SJCRH30 (cell line): Measurements from ENCODE around the gene ZC3H8. TPM values are rescaled to one million over a fixed set of nuclear protein-coding genes. Genes with fewer than 3 reads are reported as not detected.

Source experiments
- DNase-seq, 2 experiments: peaks; one replicate each; pipeline ENCODE4 v3.0.0-alpha.2; 2015 to 2020
- H3K27ac ChIP-seq: fragments of 250-450 bp; sonication (Bioruptor Pico); 2 replicates; pipeline ENCODE4 v1.5.1; 2020; ENCODE audit warnings: mild to moderate bottlenecking, moderate library complexity
- H3K27me3 ChIP-seq: fragments of 250-450 bp; sonication (Bioruptor Pico); 2 replicates; pipeline ENCODE4 v1.5.1; 2020; ENCODE audit warnings: mild to moderate bottlenecking, moderate library complexity
- H3K36me3 ChIP-seq: fragments of 250-450 bp; sonication (Bioruptor Pico); 2 replicates; pipeline ENCODE4 v1.5.1; 2020; ENCODE audit warnings: mild to moderate bottlenecking, moderate library complexity
- H3K4me1 ChIP-seq: fragments of 250-450 bp; sonication (Bioruptor Pico); 2 replicates; pipeline ENCODE4 v1.5.1; 2020; ENCODE audit warnings: mild to moderate bottlenecking, moderate library complexity
- H3K4me3 ChIP-seq: fragments of 250-450 bp; sonication (Bioruptor Pico); 2 replicates; pipeline ENCODE4 v1.5.1; 2020; ENCODE audit warnings: mild to moderate bottlenecking, moderate library complexity
- H3K9me3 ChIP-seq: fragments of 250-450 bp; sonication (Bioruptor Pico); replicated peaks from 2 replicates; pipeline ENCODE4 v1.5.1; 2020; ENCODE audit warnings: mild to moderate bottlenecking, moderate library complexity
- total RNA-seq: library from RNA; depleted of rRNA; stranded (reverse); fragments of >200 nt; shearing (Covaris generic); gene quantifications from 2 replicates; pipeline ENCODE4 v1.2.3, GENCODE V29; 2014

Gene ZC3H8
- total RNA-seq, 1 experiment from 2014 or later: 24.1 TPM

- H3K36me3 ChIP-seq: no peaks in the 10 kb centered on the region
- no peaks in the 10 kb centered on the region for H3K9me3 ChIP-seq
- DNase-seq: peak; percentile 84 to 85
- H3K27me3 ChIP-seq: no peaks in the 10 kb centered on the region
- H3K27ac ChIP-seq: peak overlapping the region; percentile 98
- 0 out of 2 replicates have a peak, but pooled peaks cover 2% of the 10 kb centered on the region for H3K4me1 ChIP-seq
- peak overlapping the region; percentile 73 for H3K4me3 ChIP-seq
These were observed 21.3 kb upstream of the ZC3H8 start for GRCh38 chr2:112275887-112276773.

DNA sequence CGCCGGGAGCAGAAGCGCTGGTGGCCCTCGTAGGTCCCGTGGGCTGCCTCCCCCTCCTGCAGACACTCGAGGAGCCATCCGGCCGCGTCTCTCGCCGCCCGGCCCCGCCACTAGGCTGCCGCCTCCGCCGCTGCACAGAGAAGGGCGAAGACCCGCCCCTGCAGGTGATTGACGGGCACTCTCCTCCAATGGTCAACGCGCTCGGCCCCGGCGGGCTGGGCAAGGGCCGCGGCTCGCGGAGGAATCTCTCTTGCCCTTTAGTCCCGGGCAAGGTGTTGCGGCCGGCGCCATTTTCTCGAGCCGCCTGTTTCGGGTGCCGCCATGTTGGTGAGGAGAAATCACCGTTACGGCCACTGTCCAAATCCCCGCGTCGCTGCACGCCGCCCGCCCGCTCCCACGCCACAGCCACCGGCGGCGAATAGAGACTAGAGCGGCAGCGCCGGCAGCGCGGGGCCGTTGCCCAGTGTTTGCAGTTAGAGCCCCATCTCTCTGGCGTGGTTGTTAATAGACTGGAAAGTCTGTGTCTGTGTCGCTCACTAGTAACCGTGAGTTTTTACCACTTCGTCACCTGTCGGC is 20.6 kb upstream of the ZC3H8 start, which contains the start of gene ZC3H6:
TSS of gene ZC3H6 (plus strand) at position 287 of the 576 bp plus-strand sequence. CDS start 398 bp downstream, outside the sequence.
- H3K27me3 ChIP-seq: no peaks in the 10 kb centered on the region

GRCh38 chr2:112273349-112273748 is 18.5 kb upstream of the ZC3H8 start:
- H3K36me3 ChIP-seq: no peaks in the 10 kb centered on the region
- H3K9me3 ChIP-seq: 0 out of 2 replicates have a peak, but pooled peaks cover 3% of the 10 kb centered on the region
- no peak overlapping the region for H3K27ac ChIP-seq
- no peak for DNase-seq
- 0 out of 2 replicates have a peak, but pooled peaks cover 2% of the 10 kb centered on the region for H3K4me1 ChIP-seq
- no peak overlapping the region for H3K4me3 ChIP-seq
- H3K27me3 ChIP-seq: no peaks in the 10 kb centered on the region

More for the DNA sequence above, 20.6 kb upstream of the ZC3H8 start, which contains the start of gene ZC3H6:
- H3K4me1 ChIP-seq: 0 out of 2 replicates have a peak, but pooled peaks cover 2% of the 10 kb centered on the region
- H3K9me3 ChIP-seq: no peaks in the 10 kb centered on the region
- H3K36me3 ChIP-seq: no peaks in the 10 kb centered on the region
- peak within 1 kb of the TSS; percentile 73 for H3K4me3 ChIP-seq
- peak; percentile 97 to 98 for DNase-seq
- peak within 1 kb of the TSS; percentile 98 for H3K27ac ChIP-seq

DNA sequence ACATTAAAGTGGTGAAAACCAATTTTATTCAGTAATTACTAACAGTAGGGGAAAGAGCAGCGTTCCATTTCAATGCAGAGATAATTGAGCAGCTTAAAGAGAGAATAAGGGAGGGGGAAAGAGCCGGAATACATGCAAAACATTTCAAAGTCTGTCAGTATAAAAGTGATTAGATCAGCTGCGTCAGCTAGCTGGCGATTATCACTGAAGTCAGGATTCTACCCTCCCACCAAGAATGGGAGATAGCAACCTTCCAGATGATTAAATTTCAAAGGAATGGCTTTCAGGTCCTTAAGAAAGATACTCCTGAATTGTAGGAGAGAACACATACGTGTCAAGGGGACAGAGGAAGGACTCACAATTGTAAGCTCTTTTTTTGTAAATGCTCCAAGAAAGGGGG is 17.8 kb upstream of the ZC3H8 start:
- H3K27ac ChIP-seq: no peak overlapping the region
- H3K4me3 ChIP-seq: no peak overlapping the region
- H3K4me1 ChIP-seq: 0 out of 2 replicates have a peak, but pooled peaks cover 2% of the 10 kb centered on the region
- H3K9me3 ChIP-seq: 0 out of 2 replicates have a peak, but pooled peaks cover 3% of the 10 kb centered on the region
- no peaks in the 10 kb centered on the region for H3K36me3 ChIP-seq
- no peak for DNase-seq
- H3K27me3 ChIP-seq: no peaks in the 10 kb centered on the region

- Histone ChIP-seq H3K4me1 (no peaks in the 10 kb centered on the region), H3K36me3 (no peaks in the 10 kb centered on the region), H3K27ac (no peak overlapping the region), H3K4me3 (no peak overlapping the region), H3K27me3 (no peaks in the 10 kb centered on the region), H3K9me3 (peaks cover 3% of the 10 kb centered on the region; the same call in 1 of the 2 replicates)
- no peak for DNase-seq
These were observed 13.7 kb upstream of the ZC3H8 start for GRCh38 chr2:112268547-112268946.

GRCh38 chr2:112262876-112263275 is 8.0 kb upstream of the ZC3H8 start:
- Histone ChIP-seq H3K36me3 (no peaks in the 10 kb centered on the region), H3K4me3 (no peak overlapping the region), H3K9me3 (peaks cover 4% of the 10 kb centered on the region; the same call in 1 of the 2 replicates), H3K27ac (no peak overlapping the region), H3K27me3 (no peaks in the 10 kb centered on the region), H3K4me1 (no peaks in the 10 kb centered on the region)
- DNase-seq: no peak

- Histone ChIP-seq H3K4me3 (no peak overlapping the region), H3K27me3 (no peaks in the 10 kb centered on the region), H3K36me3 (no peaks in the 10 kb centered on the region), H3K4me1 (no peaks in the 10 kb centered on the region), H3K27ac (no peak overlapping the region), H3K9me3 (peaks cover 4% of the 10 kb centered on the region; the same call in 1 of the 2 replicates)
- DNase-seq: no peak
These were observed 5.4 kb upstream of the ZC3H8 start for GRCh38 chr2:112260295-112260625.

GRCh38 chr2:112259509-112260294 is 4.9 kb upstream of the ZC3H8 start:
- Histone ChIP-seq H3K27ac (no peak overlapping the region), H3K4me3 (peak overlapping the region; percentile 27; the same call in 1 of the 2 replicates), H3K36me3 (no peaks in the 10 kb centered on the region), H3K27me3 (no peaks in the 10 kb centered on the region), H3K4me1 (no peaks in the 10 kb centered on the region), H3K9me3 (peaks cover 4% of the 10 kb centered on the region; the same call in 1 of the 2 replicates)
- peak; percentile 72 to 88 for DNase-seq

DNA sequence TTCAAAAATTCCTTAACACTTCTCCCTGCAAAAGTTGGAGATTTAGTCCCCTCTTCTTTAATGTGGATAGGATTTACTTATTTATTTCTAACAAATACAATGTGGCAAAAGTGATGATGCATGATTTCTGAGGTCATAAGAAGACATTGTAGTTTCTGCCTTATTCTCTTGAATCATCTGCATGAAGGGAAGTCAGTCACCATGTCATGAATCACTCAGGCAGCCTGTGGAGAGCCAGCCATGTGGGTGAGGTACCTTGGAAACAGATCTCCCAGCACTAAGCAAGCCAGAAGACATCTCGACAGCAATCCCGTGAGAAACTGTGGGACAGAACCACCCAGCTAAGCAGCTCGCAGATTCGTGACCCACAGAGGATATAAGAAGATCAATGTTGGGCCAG is 2.7 kb upstream of the ZC3H8 start:
- Histone ChIP-seq H3K27ac (no peak overlapping the region), H3K27me3 (no peaks in the 10 kb centered on the region), H3K9me3 (no peaks in the 10 kb centered on the region), H3K36me3 (no peaks in the 10 kb centered on the region), H3K4me1 (peaks cover 3% of the 10 kb centered on the region), H3K4me3 (no peak overlapping the region)
- DNase-seq: no peak

GRCh38 chr2:112256654-112257053 is 1.8 kb upstream of the ZC3H8 start:
- Histone ChIP-seq H3K36me3 (no peaks in the 10 kb centered on the region), H3K4me1 (peaks cover 3% of the 10 kb centered on the region), H3K27ac (no peak overlapping the region), H3K4me3 (no peak overlapping the region), H3K9me3 (no peaks in the 10 kb centered on the region), H3K27me3 (no peaks in the 10 kb centered on the region)
- no peak for DNase-seq

DNA sequence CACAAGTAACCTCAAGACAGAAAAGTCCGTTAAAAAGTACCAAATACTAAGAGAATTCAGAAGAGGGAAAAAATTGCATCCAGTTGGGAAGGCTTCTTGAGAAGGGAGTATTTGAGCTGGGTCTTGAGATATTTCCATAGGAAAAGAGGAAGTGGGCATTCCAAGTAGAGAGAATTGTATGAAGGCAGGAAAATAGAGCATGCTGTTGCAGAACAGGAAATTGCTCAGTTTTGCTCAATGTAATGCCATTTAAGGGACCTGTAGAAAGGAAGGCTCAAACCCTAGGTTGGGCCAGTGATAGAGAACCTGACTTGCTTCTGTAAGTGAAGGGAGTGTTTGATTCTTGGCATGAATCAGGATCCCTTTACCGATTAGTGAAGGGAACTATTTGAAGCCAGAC is 1.0 kb upstream of the ZC3H8 start:
- DNase-seq: no peak

DNA sequence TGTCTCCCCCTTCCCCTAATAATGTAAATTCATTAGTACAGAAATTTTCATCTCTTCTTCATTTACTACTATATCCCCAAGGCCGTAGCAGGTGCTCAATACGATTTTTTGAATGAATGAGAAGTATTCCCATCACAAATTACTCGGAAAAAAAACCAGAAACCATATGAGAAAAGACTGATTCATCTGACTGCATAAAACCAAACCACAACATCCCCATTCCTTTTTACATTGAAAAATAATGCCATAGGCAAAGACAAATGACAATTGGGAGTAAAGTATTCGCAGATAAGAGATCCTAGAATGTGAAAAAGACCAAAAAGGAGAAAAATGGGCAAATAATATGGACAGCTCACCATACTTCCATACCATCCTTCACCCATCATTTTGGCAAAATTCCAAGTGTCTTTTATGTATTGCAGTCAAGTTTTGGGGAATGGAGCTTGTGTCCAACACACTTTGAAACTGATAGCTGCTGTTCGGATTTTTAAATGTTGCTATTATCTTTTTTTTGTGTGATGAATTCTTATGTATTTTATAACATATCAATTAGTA is 1.5 kb downstream of the ZC3H8 start:
- H3K36me3 ChIP-seq: peaks cover 20% of the 10 kb centered on the region
- no peak overlapping the region for H3K27ac ChIP-seq
- no peak overlapping the region for H3K4me3 ChIP-seq
- peaks cover 3% of the 10 kb centered on the region for H3K4me1 ChIP-seq
- H3K27me3 ChIP-seq: no peaks in the 10 kb centered on the region
- H3K9me3 ChIP-seq: no peaks in the 10 kb centered on the region
- peak in 1 of 2 experiments; percentile 13 for DNase-seq

More for the DNA sequence above, 1.0 kb upstream of the ZC3H8 start:
- H3K36me3 ChIP-seq: no peaks in the 10 kb centered on the region
- no peak overlapping the region for H3K27ac ChIP-seq
- peaks cover 3% of the 10 kb centered on the region for H3K4me1 ChIP-seq
- H3K4me3 ChIP-seq: no peak overlapping the region
- H3K27me3 ChIP-seq: no peaks in the 10 kb centered on the region
- H3K9me3 ChIP-seq: no peaks in the 10 kb centered on the region

DNA sequence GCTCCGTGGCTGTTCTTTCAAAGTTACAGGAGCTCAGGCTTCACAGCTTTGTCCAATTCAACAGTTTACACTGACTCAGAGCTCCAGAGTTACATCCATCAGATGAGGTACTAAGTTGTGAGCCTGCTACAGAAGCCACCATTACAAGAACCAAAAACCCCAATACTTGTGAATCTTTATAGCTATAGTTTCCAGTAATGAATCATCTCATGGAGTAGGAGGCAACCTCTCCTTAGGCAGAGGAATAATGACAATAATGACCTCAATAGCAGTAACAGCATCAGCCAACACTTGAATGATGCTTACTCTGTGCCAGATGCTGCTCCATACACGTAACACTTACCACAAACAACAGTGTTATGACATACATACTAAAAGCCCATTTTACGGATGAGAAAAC is 3.6 kb downstream of the ZC3H8 start:
- Histone ChIP-seq H3K27me3 (no peaks in the 10 kb centered on the region), H3K4me1 (peaks cover 3% of the 10 kb centered on the region), H3K36me3 (peaks cover 34% of the 10 kb centered on the region), H3K27ac (no peak overlapping the region), H3K4me3 (no peak overlapping the region), H3K9me3 (no peaks in the 10 kb centered on the region)
- no peak for DNase-seq

- Histone ChIP-seq H3K4me1 (no peaks in the 10 kb centered on the region), H3K4me3 (no peak overlapping the region), H3K27ac (no peak overlapping the region), H3K9me3 (no peaks in the 10 kb centered on the region), H3K36me3 (peaks cover 28% of the 10 kb centered on the region), H3K27me3 (no peaks in the 10 kb centered on the region)
- no peak for DNase-seq
These were observed 10.0 kb downstream of the ZC3H8 start for GRCh38 chr2:112244854-112245253.
